Loucy (cell line): Measurements from ENCODE around the gene MON1A.

Experiments used
- H2AFZ ChIP-seq: fragments of 200-600 bp; sonication (generic); 2 replicates; pipeline ENCODE4 v1.6.0; 2016; ENCODE audit warnings: antibody characterized with exemption, mild to moderate bottlenecking, low read length, moderate library complexity
- H3F3A ChIP-seq: fragments of 200-600 bp; 2 replicates; pipeline ENCODE4 v1.6.0; 2016; ENCODE audit warnings: antibody characterized with exemption, low read depth, mild to moderate bottlenecking
- H3K27me3 ChIP-seq: fragments of 200-600 bp; sonication (generic); 2 replicates; pipeline ENCODE4 v1.6.1; 2014; ENCODE audit warnings: low read length, mild to moderate bottlenecking; ENCODE audit not compliant: insufficient read depth, poor library complexity, severe bottlenecking
- H3K36me3 ChIP-seq: fragments of 200-600 bp; sonication (generic); 2 replicates; pipeline ENCODE4 v1.6.1; 2016; ENCODE audit warnings: low read length; ENCODE audit not compliant: insufficient read depth
- H3K4me1 ChIP-seq: fragments of 200-600 bp; sonication (generic); 2 replicates; pipeline ENCODE4 v1.5.1; 2014; ENCODE audit warnings: low read length, mild to moderate bottlenecking; ENCODE audit not compliant: insufficient read depth, poor library complexity, severe bottlenecking
- H3K4me2 ChIP-seq: fragments of 200-600 bp; sonication (generic); 2 replicates; pipeline ENCODE4 v1.6.0; 2014; ENCODE audit warnings: antibody characterized with exemption, low read length, low read depth, mild to moderate bottlenecking; ENCODE audit not compliant: poor library complexity, severe bottlenecking
- H3K4me3 ChIP-seq: fragments of 200-600 bp; sonication (generic); 2 replicates; pipeline ENCODE4 v1.5.1; 2014; ENCODE audit warnings: low read length, mild to moderate bottlenecking, mixed read lengths; ENCODE audit not compliant: poor library complexity, severe bottlenecking
- H3K79me2 ChIP-seq: fragments of 200-600 bp; sonication (generic); 2 replicates; pipeline ENCODE4 v1.6.1; 2014; ENCODE audit warnings: low read length; ENCODE audit not compliant: insufficient read depth
- H3K9ac ChIP-seq: fragments of 200-600 bp; sonication (generic); 2 replicates; pipeline ENCODE4 v1.6.0; 2014; ENCODE audit warnings: mild to moderate bottlenecking, low read depth, low read length, moderate library complexity; ENCODE audit not compliant: poor library complexity, severe bottlenecking
- H3K9me2 ChIP-seq: fragments of 200-600 bp; sonication (generic); replicated peaks from 2 replicates; pipeline ENCODE4 v1.6.1; 2016; ENCODE audit warnings: low read depth, low read length, mixed read lengths
- H3K9me3 ChIP-seq: fragments of 200-600 bp; sonication (generic); 2 replicates; pipeline ENCODE4 v1.6.1; 2014; ENCODE audit warnings: mild to moderate bottlenecking, antibody characterized with exemption, low read length, low read depth; ENCODE audit not compliant: insufficient read depth
- H4K20me1 ChIP-seq: fragments of 200-600 bp; sonication (generic); 2 replicates; pipeline ENCODE4 v1.6.0; 2014; ENCODE audit warnings: antibody characterized with exemption, low read length, mild to moderate bottlenecking; ENCODE audit not compliant: insufficient read depth, poor library complexity, severe bottlenecking
- EZH2phosphoT487 ChIP-seq: fragments of 200-600 bp; IDR thresholded peaks from 2 replicates; pipeline ENCODE4 v1.6.1; 2018; ENCODE audit warnings: antibody characterized with exemption, mild to moderate bottlenecking, moderate library complexity, borderline replicate concordance
- TF ChIP-seq, protein P1 (sequence below): fragments of 200-600 bp; sonication (generic); conservative IDR thresholded peaks from 2 replicates; pipeline ENCODE4 v1.5.1; 2014; ENCODE audit warnings: mild to moderate bottlenecking, antibody characterized with exemption, low read length

MON1A gene

GRCh38 chr3:49968346-49968745 is 38.7 kb upstream of the MON1A start:
- Histone ChIP-seq H3K4me3 (no peak overlapping the region), H3K9me3 (no peaks in the 10 kb centered on the region), H3F3A (no peaks in the 10 kb centered on the region), H3K79me2 (peaks cover 62% of the 10 kb centered on the region), H4K20me1 (peaks cover 15% of the 10 kb centered on the region), H3K9ac (no peak overlapping the region), H3K27me3 (no peaks in the 10 kb centered on the region), H2AFZ (no peak overlapping the region), H3K9me2 (no peaks in the 10 kb centered on the region), H3K4me2 (no peak overlapping the region), H3K4me1 (no peaks in the 10 kb centered on the region), H3K36me3 (peaks cover 71% of the 10 kb centered on the region)
- TF ChIP-seq, protein P1, sequence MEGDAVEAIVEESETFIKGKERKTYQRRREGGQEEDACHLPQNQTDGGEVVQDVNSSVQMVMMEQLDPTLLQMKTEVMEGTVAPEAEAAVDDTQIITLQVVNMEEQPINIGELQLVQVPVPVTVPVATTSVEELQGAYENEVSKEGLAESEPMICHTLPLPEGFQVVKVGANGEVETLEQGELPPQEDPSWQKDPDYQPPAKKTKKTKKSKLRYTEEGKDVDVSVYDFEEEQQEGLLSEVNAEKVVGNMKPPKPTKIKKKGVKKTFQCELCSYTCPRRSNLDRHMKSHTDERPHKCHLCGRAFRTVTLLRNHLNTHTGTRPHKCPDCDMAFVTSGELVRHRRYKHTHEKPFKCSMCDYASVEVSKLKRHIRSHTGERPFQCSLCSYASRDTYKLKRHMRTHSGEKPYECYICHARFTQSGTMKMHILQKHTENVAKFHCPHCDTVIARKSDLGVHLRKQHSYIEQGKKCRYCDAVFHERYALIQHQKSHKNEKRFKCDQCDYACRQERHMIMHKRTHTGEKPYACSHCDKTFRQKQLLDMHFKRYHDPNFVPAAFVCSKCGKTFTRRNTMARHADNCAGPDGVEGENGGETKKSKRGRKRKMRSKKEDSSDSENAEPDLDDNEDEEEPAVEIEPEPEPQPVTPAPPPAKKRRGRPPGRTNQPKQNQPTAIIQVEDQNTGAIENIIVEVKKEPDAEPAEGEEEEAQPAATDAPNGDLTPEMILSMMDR = no peak
- no peak for TF ChIP-seq EZH2phosphoT487

DNA sequence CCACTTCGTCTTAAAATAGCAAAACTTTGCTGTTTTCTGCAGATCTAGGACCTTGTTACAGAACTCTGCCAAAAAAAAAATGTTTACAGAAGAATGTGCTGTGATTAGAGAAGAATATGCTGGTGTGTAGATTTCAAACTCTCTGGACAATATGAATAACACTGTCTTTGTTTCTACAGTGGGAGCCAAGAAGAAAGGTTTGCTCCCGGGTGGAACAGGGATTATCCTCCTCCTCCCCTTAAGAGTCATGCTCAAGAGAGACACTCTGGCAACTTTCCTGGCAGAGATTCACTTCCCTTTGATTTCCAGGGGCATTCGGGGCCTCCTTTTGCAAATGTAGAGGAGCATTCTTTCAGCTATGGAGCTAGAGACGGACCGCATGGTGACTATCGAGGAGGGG is 37.7 kb upstream of the MON1A start:
- Histone ChIP-seq H2AFZ (no peak overlapping the region), H4K20me1 (peaks cover 15% of the 10 kb centered on the region), H3K4me3 (no peak overlapping the region), H3K79me2 (peaks cover 68% of the 10 kb centered on the region), H3K9ac (no peak overlapping the region), H3K27me3 (no peaks in the 10 kb centered on the region), H3K9me2 (no peaks in the 10 kb centered on the region), H3K4me2 (no peak overlapping the region), H3K36me3 (peaks cover 65% of the 10 kb centered on the region), H3F3A (no peaks in the 10 kb centered on the region), H3K4me1 (no peaks in the 10 kb centered on the region), H3K9me3 (no peaks in the 10 kb centered on the region)
- no peak for TF ChIP-seq EZH2phosphoT487
- TF ChIP-seq, protein P1 = no peak

- no peak for TF ChIP-seq EZH2phosphoT487
- TF ChIP-seq, protein P1 = no peak
- peaks cover 71% of the 10 kb centered on the region for H3K79me2 ChIP-seq
- H3K27me3 ChIP-seq = no peaks in the 10 kb centered on the region
- no peaks in the 10 kb centered on the region for H3K4me1 ChIP-seq
- no peak overlapping the region for H2AFZ ChIP-seq
- H4K20me1 ChIP-seq = peaks cover 15% of the 10 kb centered on the region
- H3K4me3 ChIP-seq = no peak overlapping the region
- peaks cover 58% of the 10 kb centered on the region for H3K36me3 ChIP-seq
- no peaks in the 10 kb centered on the region for H3F3A ChIP-seq
- H3K9me2 ChIP-seq = no peaks in the 10 kb centered on the region
- H3K9ac ChIP-seq = no peak overlapping the region
- H3K9me3 ChIP-seq = no peaks in the 10 kb centered on the region
- no peak overlapping the region for H3K4me2 ChIP-seq
Measured at GRCh38 chr3:49966233-49966942, 36.8 kb upstream of the MON1A start.
